CMK (cell line): ENCODE measurements around the gene TFAM.

ENCODE experiments used
- DNase-seq: peaks from one replicate; pipeline ENCODE4 v3.0.0-alpha.2; 2010; ENCODE audit warnings: low read depth

TFAM gene

GRCh38 chr10:58433571-58433970 is 48.4 kb downstream of the TFAM start:
- no peak for DNase-seq

DNA sequence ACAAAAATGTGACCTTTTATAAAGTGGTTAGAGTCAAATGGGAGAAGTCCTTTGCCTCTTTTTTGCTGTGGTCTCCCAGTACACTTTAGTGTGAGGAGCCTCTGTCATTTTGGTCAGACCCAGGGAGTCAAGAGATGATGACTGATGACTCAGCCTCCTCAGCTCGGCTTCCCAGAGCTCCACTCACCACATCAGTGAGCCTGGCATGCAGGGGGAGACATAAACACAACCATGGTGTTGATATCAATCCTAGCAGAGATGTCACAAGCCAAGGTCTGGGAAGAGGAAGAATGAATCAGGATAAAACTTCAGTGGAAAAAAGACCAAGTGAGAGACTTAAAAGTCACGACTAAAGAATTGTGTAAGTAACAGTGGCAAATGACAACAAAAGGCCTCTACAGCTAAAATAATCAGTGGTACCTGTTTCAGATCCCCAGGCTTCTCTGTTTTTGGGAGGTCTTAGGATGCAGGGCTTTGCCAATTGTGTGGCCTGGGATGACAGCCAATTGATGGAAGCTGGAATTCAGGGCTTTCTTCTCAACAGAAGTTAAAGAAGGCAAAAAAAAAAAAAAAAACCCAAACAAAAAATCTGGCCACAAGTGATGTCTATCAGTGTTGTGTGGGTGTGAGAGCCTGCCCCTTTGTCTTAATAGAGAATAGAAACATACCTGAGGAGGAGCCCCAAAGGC is 50.2 kb downstream of the TFAM start:
- no peak for DNase-seq

DNA sequence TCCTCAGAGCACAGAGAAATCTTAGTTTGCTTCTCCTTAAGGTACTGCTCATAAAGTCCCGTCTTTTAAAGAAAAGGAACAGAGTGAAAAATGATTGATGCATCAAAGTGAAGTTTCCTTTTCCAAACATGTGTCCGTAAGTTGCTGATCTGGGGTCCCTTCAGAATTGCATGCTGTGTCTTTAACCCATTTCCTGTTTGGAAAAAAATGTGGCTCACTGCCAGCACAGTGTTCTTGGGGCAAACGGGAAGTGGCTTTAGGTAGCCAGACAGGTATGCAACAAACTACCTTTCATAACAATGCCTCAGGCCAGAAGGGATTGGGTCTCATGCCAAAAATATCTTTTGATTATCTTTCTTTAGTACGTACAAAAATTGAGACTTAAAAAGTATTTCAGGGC is 50.9 kb downstream of the TFAM start:
- no peak for DNase-seq

GRCh38 chr10:58438340-58438871 is 53.2 kb downstream of the TFAM start:
- DNase-seq = no peak

DNA sequence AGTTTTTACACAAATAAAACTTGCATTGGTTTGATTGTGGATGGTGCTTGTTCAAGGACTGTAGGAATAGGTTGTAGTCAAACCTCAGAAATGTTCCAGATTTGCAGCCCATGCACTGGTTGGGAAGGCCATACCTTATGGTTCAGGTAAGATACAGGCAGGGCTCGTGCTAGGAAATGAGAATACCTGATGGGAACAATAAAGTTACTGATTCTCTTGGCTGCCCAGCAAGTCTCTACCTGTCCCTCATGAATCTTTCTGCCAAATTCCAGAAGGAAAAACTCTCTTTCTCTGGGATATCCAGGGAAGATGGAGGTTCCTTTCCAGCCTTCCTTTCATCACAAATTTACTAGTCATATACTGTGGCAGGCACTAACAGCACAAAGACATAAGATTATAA is 53.8 kb downstream of the TFAM start:
- no peak for DNase-seq

GRCh38 chr10:58439632-58440364 is 54.6 kb downstream of the TFAM start:
- DNase-seq = no peak

GRCh38 chr10:58440484-58440883 is 55.3 kb downstream of the TFAM start:
- DNase-seq = no peak

DNA sequence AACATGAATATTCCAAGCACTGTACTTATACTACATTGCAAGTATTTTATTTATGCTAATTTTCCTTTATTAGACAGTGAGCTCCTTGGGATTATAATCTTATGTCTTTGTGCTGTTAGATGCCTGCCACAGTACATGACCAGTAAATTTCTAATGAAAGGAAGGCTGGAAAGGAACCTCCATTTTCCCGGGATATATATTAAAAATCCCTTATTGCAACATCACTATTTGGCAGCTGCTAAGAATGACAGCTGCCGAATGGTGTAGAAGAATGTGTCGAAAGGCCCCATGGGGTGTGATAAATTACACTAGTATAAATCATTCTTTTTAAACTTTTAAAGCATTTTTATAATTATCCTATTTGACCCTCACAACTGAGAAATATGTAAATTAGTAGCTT is 59.1 kb downstream of the TFAM start:
- DNase-seq = no peak

DNA sequence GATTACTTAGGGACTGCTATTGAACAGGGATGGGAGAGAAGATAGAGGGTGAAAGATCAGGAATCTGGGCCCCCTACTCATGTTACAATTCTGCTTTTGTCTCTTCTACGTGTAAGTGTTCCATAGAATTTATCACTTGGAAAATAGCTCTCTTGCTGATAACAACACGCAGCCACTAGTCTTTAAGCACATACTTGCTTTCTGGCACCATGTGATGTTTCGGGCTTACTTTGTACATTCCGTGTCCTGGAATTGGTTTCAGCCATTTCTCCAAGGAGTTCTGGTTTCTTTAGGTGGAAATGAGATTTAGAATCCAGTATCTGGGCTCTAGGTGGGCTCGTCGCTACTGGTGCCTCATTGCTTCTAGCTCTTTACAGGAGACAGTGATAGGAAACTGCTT is 59.7 kb downstream of the TFAM start:
- DNase-seq = no peak

DNA sequence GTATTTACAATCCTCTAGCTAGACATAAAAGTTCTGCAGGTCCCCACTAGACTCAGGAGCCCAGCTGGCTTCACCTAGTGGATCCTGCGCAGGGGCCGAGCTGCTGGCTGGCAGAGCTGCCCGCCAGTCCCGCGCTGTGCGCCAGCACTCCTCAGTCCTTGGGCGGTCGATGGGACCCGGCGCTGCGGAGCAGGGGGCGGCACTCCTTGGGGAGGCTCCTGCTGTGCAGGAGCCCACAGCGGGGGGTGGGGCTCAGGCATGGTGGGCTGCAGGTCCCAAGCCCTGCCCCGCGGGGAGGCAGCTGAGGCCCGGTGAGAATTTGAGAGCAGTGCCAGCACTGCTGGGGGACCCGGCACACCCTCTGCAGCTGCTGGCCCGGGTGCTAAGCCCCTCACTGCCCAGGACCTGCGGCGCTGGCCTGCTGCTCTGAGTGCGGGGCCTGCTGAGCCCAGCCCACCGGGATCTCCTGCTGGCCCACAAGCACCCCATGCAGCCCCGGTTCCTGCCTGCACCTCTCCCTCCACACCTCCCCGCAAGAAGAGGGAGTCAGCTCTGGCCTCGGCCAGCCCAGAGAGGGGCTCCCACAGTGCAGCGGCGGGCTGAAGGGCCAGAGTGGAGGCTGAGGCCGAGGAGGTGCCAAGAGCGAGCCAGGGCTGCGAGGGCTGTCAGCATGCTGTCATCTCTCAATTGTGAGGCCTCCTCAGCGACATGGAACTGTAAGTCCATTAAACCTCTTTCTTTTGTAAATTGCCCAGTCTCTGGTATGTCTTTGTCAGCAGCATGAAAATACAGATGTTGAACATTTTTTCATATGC is 63.1 kb downstream of the TFAM start:
- DNase-seq = no peak
